Mucosa of descending colon (tissue), 3 donors: ENCODE measurements around the gene TECPR2. TPM values are rescaled to one million over a fixed set of nuclear protein-coding genes. Genes with fewer than 3 reads are reported as not detected.

Experiments
- ATAC-seq: fragments of 200-7000 bp; cut with Tn5 transposase; one replicate; pipeline ENCODE4 v1.9.1; 2020; ENCODE audit warnings: mild to moderate bottlenecking, moderate library complexity
- DNase-seq, 3 donors: peaks; one replicate each; pipeline ENCODE4 v3.0.0-alpha.2; 2020
- H3K36me3 ChIP-seq: fragments of 200-600 bp; one replicate; pipeline ENCODE4 v1.8.0; 2021; ENCODE audit warnings: low read depth, mild to moderate bottlenecking
- H3K4me1 ChIP-seq: fragments of 200-600 bp; one replicate; pipeline ENCODE4 v1.8.0; 2021; ENCODE audit warnings: low read depth, mild to moderate bottlenecking
- H3K4me3 ChIP-seq: fragments of 200-600 bp; one replicate; pipeline ENCODE4 v1.8.0; 2021; ENCODE audit warnings: mild to moderate bottlenecking
- H3K9me3 ChIP-seq: fragments of 200-600 bp; one replicate; pipeline ENCODE4 v1.8.0; 2021; ENCODE audit warnings: mild to moderate bottlenecking
- intact Hi-C, 2 donors: fragments of 100-400 bp; cut with DNase I in 1 of 2; cut with micrococcal nuclease in 1 of 2; formaldehyde crosslinking; loops; one replicate each; pipeline versions ENCODE4 v1.11.0 to v1.11.1; 2022; cut with DNase I, micrococcal nuclease
- total RNA-seq, 3 donors: library from RNA; stranded (reverse); fragmentation: NEBNext Ultra II Directional in 2 of 3; extraction: Animal tissue kit (Norgen Biotek cat#: 25700) in 2 of 3; gene quantifications; one replicate each; pipeline versions ENCODE4 v1.2.1 to v1.2.4, GENCODE V29; 2021 to 2023
- TF ChIP-seq, protein P1 (sequence below): fragments of 200-600 bp; IDR thresholded peaks from one replicate; pipeline ENCODE4 v1.8.0; 2022; ENCODE audit warnings: antibody characterized with exemption, mild to moderate bottlenecking
- donor health status: DM: no; HTN: no; CAD: no; lungs with moderate emphysema.
- donor health status: DM: no; HTN: no; CAD: no.
- donor health status: DM: no; HTN: yes; CAD: no.

TECPR2 gene
- total RNA-seq, 3 donors from 2014 or later = 11.2 to 33.5 (median 21.2) TPM

- TF ChIP-seq, protein P1, sequence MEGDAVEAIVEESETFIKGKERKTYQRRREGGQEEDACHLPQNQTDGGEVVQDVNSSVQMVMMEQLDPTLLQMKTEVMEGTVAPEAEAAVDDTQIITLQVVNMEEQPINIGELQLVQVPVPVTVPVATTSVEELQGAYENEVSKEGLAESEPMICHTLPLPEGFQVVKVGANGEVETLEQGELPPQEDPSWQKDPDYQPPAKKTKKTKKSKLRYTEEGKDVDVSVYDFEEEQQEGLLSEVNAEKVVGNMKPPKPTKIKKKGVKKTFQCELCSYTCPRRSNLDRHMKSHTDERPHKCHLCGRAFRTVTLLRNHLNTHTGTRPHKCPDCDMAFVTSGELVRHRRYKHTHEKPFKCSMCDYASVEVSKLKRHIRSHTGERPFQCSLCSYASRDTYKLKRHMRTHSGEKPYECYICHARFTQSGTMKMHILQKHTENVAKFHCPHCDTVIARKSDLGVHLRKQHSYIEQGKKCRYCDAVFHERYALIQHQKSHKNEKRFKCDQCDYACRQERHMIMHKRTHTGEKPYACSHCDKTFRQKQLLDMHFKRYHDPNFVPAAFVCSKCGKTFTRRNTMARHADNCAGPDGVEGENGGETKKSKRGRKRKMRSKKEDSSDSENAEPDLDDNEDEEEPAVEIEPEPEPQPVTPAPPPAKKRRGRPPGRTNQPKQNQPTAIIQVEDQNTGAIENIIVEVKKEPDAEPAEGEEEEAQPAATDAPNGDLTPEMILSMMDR = no peak
- Histone ChIP-seq H3K4me1 (no peaks in the 10 kb centered on the region), H3K36me3 (no peaks in the 10 kb centered on the region), H3K4me3 (no peak overlapping the region), H3K9me3 (no peaks in the 10 kb centered on the region)
- intact Hi-C loops = no loop called here
- ATAC-seq = no peak
- no peak for DNase-seq
Observed at GRCh38 chr14:102378830-102379229, 16.1 kb downstream of the TECPR2 start.

DNA sequence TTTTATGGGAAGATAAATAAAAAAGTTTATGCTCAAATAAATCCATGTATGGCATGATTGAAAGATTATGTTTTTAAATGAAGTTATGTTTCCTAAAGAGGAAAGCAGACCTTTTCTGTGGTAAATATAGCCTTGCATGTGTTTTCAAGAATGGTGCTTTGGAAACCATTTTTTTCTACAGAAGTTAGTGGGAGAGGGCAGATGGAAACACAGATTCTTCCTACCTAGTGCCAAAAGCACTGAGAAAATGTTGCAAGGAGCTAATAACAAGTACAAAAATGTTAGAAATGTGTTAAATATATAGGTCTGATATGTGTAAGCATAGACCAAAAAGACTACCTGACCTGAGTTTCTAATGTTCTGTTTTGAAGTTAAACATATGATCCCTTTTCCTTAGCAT is 24.3 kb downstream of the TECPR2 start:
- Histone ChIP-seq H3K4me1 (peaks cover 11% of the 10 kb centered on the region), H3K9me3 (no peaks in the 10 kb centered on the region), H3K4me3 (no peak overlapping the region), H3K36me3 (no peaks in the 10 kb centered on the region)
- DNase-seq (no peak), ATAC-seq (no peak)
- intact Hi-C loops = no loop called here
- TF ChIP-seq, protein P1 = no peak

- no peak for ATAC-seq
- Histone ChIP-seq H3K36me3 (no peaks in the 10 kb centered on the region), H3K4me3 (no peak overlapping the region), H3K9me3 (no peaks in the 10 kb centered on the region), H3K4me1 (peaks cover 11% of the 10 kb centered on the region)
- TF ChIP-seq, protein P1 = no peak
- intact Hi-C loops = no loop called here
- DNase-seq = no peak
Observed at GRCh38 chr14:102389246-102389645, 26.5 kb downstream of the TECPR2 start.

GRCh38 chr14:102390064-102390855 is 27.5 kb downstream of the TECPR2 start:
- peaks cover 11% of the 10 kb centered on the region for H3K4me1 ChIP-seq
- DNase-seq = no peak
- ATAC-seq = peak; percentile 85
- H3K36me3 ChIP-seq = no peaks in the 10 kb centered on the region
- no peak overlapping the region for H3K4me3 ChIP-seq
- TF ChIP-seq, protein P1 = no peak
- intact Hi-C loops = no loop called here
- no peaks in the 10 kb centered on the region for H3K9me3 ChIP-seq

GRCh38 chr14:102392506-102392905 is 29.8 kb downstream of the TECPR2 start:
- peaks cover 11% of the 10 kb centered on the region for H3K4me1 ChIP-seq
- TF ChIP-seq, protein P1 = no peak
- intact Hi-C loops = no loop called here
- H3K4me3 ChIP-seq = no peak overlapping the region
- no peaks in the 10 kb centered on the region for H3K36me3 ChIP-seq
- no peak for ATAC-seq
- no peaks in the 10 kb centered on the region for H3K9me3 ChIP-seq
- DNase-seq = no peak
